Fibroblast of lung (primary cell): ENCODE results near the gene H6PD. TPM values are rescaled to one million over a fixed set of nuclear protein-coding genes. Genes with fewer than 3 reads are reported as not detected.

Experiments used
- DNase-seq, 2 donors: peaks; one replicate each; pipeline versions ENCODE4 v3.0.0 to v3.0.0-alpha.2; 2010; ENCODE audit warnings: low read depth in 2 of 2
- H2AFZ ChIP-seq: 2 replicates; pipeline ENCODE4 v1.5.1; 2012; ENCODE audit warnings: low read length, control low read depth, inconsistent platforms
- H3K27ac ChIP-seq: 2 replicates; pipeline ENCODE4 v1.5.1; 2011; ENCODE audit warnings: low read length, control low read depth; ENCODE audit not compliant: insufficient read depth
- H3K27me3 ChIP-seq: 2 replicates; pipeline ENCODE4 v1.5.1; 2011; ENCODE audit warnings: mild to moderate bottlenecking, low read length; ENCODE audit not compliant: control insufficient read depth, insufficient read depth
- H3K36me3 ChIP-seq: 2 replicates; pipeline ENCODE4 v1.5.1; 2011; ENCODE audit warnings: low read length; ENCODE audit not compliant: control insufficient read depth, insufficient read depth
- H3K4me1 ChIP-seq: 2 replicates; pipeline ENCODE4 v1.5.1; 2011; ENCODE audit warnings: low read length; ENCODE audit not compliant: control insufficient read depth, insufficient read depth; ENCODE audit errors: extremely low read depth
- H3K4me2 ChIP-seq: 2 replicates; pipeline ENCODE4 v1.5.1; 2011; ENCODE audit warnings: low read length, control low read depth; ENCODE audit not compliant: insufficient read depth; ENCODE audit errors: extremely low read depth
- H3K4me3 ChIP-seq, 4 experiments: fragments of 200-600 bp in 1 of 4; sonication (generic) in 1 of 4; replicated peaks in 1 of 4; 2 replicates each; pipeline ENCODE4 v1.5.1; 2011 to 2016; ENCODE audit warnings: low read length in 4 of 4, low read depth in 3 of 4, mild to moderate bottlenecking in 3 of 4, control low read depth in 2 of 4, inconsistent platforms in 1 of 4, mixed read lengths in 1 of 4; ENCODE audit not compliant: insufficient read depth in 1 of 4; ENCODE audit errors: control extremely low read depth in 1 of 4
- H3K79me2 ChIP-seq: 2 replicates; pipeline ENCODE4 v1.5.1; 2012; ENCODE audit warnings: mild to moderate bottlenecking, low read length, inconsistent platforms; ENCODE audit not compliant: control insufficient read depth, insufficient read depth
- H3K9ac ChIP-seq: 2 replicates; pipeline ENCODE4 v1.5.1; 2011; ENCODE audit warnings: mild to moderate bottlenecking, low read length, control low read depth; ENCODE audit not compliant: insufficient read depth
- H3K9me3 ChIP-seq: 2 replicates; pipeline ENCODE4 v1.5.1; 2012; ENCODE audit warnings: low read depth, low read length; ENCODE audit not compliant: control insufficient read depth, insufficient read depth
- H4K20me1 ChIP-seq: 2 replicates; pipeline ENCODE4 v1.5.1; 2011; ENCODE audit warnings: low read length; ENCODE audit not compliant: control insufficient read depth, insufficient read depth; ENCODE audit errors: extremely low read depth
- CTCF ChIP-seq, 2 donors: IDR thresholded peaks in 1 of 2; conservative IDR thresholded peaks in 1 of 2; 1 replicate in 1 of 2; 2 replicates in 1 of 2; pipeline ENCODE4 v1.5.1; 2011 to 2012; ENCODE audit warnings: low read length in 2 of 2, control low read depth in 1 of 2, inconsistent platforms in 1 of 2, low read depth in 1 of 2, mild to moderate bottlenecking in 1 of 2
- EZH2 ChIP-seq: IDR thresholded peaks from 2 replicates; pipeline ENCODE4 v1.5.1; 2012; ENCODE audit warnings: low read length, control low read depth, mild to moderate bottlenecking; ENCODE audit errors: missing control alignments
- polyA plus RNA-seq, 2 donors: library from polyadenylated mRNA; depleted of rRNA in 1 of 2; stranded (reverse) in 1 of 2; unstranded in 1 of 2; fragments of >200 nt; gene quantifications; 2 replicates each; pipeline ENCODE4 v1.2.1, GENCODE V29; 2011 to 2012; ENCODE audit warnings: missing spikeins in 1 of 2
- total RNA-seq: library from RNA; depleted of rRNA; stranded (reverse); fragments of >200 nt; gene quantifications from 2 replicates; pipeline ENCODE4 v1.2.1, GENCODE V29; 2014

Gene H6PD
- total and polyA plus RNA-seq, 2 donors (not counting 1 experiment from before 2014, with no cell fraction given), result 15.2 to 23.5 TPM

DNA sequence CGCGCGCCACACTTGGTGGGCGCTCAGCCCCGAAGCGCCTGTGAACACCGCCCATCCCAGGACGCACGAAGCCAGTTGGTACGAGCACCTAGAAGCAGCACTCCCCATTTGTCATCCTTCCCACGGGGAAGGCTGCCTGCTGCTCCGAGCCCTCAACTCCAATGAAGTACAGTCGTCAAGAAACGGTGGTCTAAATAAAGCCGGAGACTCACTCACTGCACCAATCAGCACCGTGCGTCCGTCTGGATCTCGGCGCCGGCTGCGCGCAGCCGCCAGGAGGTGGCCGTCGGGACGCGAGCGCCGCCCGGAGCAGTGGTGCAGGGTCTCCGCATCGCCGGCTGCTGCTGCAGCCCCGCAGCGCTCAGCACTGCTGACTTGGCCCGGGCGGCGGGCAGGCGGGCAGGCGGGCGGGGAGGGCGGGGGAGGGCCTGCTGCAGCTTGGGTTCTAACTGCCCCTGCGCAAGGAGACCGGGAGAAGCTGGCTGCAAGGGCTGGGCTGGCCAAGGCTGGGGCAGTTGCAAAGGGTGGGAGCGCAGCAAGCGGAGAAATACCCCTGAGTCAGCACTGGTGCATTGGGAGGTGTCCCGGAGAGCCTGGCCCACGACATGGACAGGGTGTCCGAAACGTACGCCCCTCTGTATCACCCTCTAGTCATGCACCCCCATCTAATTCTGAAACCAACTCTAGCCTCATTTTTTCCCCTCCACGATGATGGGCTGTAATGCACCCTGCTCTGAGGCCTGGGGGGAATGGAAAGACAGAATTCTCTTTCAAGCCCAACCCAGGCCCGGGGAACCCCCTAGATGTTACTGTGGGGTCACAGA is 35.8 kb upstream of the H6PD start:
- Histone ChIP-seq H3K27ac (no peak overlapping the region), H3K9ac (peak overlapping the region; percentile 10), H3K4me1 (peaks cover 22% of the 10 kb centered on the region)

DNA sequence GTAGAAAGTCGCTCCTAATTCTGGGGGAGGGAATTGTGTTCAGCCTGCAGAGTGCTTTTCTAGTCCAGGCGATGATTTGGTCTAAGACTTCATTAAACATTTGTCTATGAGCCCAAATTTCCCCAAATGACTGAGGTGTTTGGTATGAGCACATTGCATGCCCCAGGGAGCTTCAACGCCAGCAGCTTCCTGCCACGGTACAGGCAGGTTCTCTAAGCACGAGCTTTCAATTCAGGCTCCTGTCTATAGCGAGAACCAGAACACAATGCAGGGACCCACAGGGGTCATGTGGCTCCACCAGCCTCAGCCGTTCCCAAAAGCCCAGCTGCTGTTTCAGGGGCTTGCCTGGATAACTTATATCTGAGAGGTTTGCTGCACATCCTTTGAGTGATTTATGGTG is 34.1 kb upstream of the H6PD start:
- peaks cover 22% of the 10 kb centered on the region for H3K4me1 ChIP-seq
- H2AFZ ChIP-seq, result no peak overlapping the region
- H3K27ac ChIP-seq, result no peak overlapping the region
- H3K9me3 ChIP-seq, result no peaks in the 10 kb centered on the region
- H3K4me3 ChIP-seq, result no peak overlapping the region
- no peaks in the 10 kb centered on the region for H4K20me1 ChIP-seq
- DNase-seq, result no peak
- H3K9ac ChIP-seq, result no peak overlapping the region
- H3K27me3 ChIP-seq, result peaks cover 9% of the 10 kb centered on the region
- no peaks in the 10 kb centered on the region for H3K36me3 ChIP-seq
- H3K79me2 ChIP-seq, result no peaks in the 10 kb centered on the region
- no peak for TF ChIP-seq EZH2
- no peak overlapping the region for H3K4me2 ChIP-seq

More for the DNA sequence above, 35.8 kb upstream of the H6PD start:
- peak; percentile 44 to 59 for DNase-seq
- no peaks in the 10 kb centered on the region for H3K36me3 ChIP-seq
- peak overlapping the region in 2 of 4 experiments; percentile 30 to 41 for H3K4me3 ChIP-seq
- no peak for TF ChIP-seq CTCF (conservative IDR thresholded peaks at IDR 0.05 in 1 of 2, IDR thresholded peaks at IDR 0.05 in 1 of 2; ENCODE audit: low read depth in 1 of 2, low read length in 2 of 2)
- TF ChIP-seq EZH2, result no peak
- no peaks in the 10 kb centered on the region for H3K9me3 ChIP-seq
- H3K4me2 ChIP-seq, result peak overlapping the region; percentile 72
- no peaks in the 10 kb centered on the region for H4K20me1 ChIP-seq
- peak overlapping the region; percentile 37 for H2AFZ ChIP-seq
- H3K27me3 ChIP-seq, result peaks cover 8% of the 10 kb centered on the region
- H3K79me2 ChIP-seq, result no peaks in the 10 kb centered on the region

DNA sequence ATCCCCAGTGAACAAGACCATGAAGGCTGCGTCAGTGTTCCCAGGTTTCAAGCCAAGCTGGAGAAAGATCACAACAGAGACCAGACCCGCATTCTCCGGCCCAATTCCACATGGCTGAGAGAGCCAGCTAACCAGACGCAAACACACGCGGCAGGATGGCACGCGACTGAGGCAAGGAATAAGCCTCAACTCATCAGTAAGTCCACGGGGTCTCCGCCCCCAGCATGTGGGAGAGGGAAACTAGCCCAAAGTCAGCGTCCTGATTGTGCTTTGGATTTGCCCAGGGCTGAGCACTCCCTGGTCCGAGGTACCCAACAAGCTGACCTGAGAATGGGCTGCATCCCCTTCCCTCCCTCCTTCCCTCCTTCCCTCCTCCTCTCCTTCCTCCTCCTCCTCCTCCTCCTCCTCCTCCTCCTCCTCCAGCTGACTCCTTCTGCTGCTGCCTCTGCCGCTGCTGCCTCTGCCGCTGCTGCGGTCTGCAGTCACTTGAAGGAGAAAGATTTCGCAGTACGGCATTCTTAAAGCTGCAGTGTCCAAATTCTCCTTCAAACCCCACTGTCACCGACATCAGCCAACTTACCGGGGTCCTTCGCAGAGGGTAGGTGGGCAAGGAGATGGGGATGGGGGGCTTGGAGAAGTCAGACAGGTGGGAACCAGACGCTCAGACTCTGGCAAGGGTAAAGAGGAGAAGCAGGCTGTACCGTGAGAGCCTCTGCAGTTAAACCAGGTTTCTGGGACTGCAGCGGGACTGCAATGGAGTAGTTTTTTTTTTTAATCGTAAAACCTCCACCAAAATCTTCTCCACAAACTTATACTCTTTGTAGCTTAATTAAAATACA is 33.0 kb upstream of the H6PD start:
- Histone ChIP-seq H3K36me3 (no peaks in the 10 kb centered on the region), H3K4me1 (peaks cover 16% of the 10 kb centered on the region), H3K4me3 (peak overlapping the region; percentile 10 to 72 (median 43)), H3K9me3 (no peaks in the 10 kb centered on the region), H3K9ac (no peak overlapping the region), H2AFZ (peak overlapping the region; percentile 44), H3K27ac (peak overlapping the region; percentile 35), H3K79me2 (no peaks in the 10 kb centered on the region), H3K4me2 (peak overlapping the region; percentile 57), H4K20me1 (no peaks in the 10 kb centered on the region), H3K27me3 (peaks cover 9% of the 10 kb centered on the region)
- DNase-seq, result peak; percentile 63 to 74
- TF ChIP-seq EZH2, result no peak
- TF ChIP-seq CTCF (conservative IDR thresholded peaks at IDR 0.05 in 1 of 2, IDR thresholded peaks at IDR 0.05 in 1 of 2; ENCODE audit: low read depth in 1 of 2, low read length in 2 of 2), result no peak
